D721Med (cell line): Measurements from ENCODE around the gene TREM1.

Experiments used
- DNase-seq: peaks from one replicate; pipeline ENCODE4 v3.0.0; 2011; ENCODE audit warnings: low spot score; ENCODE audit not compliant: insufficient read length
- FAIRE-seq: peaks from 2 replicates; lab custom pipeline; 2011; peaks lifted over from hg19 to GRCh38; lab: Jason Lieb, UNC
- CTCF ChIP-seq: IDR thresholded peaks from 2 replicates; pipeline ENCODE4 v1.5.1; 2012; ENCODE audit warnings: mild to moderate bottlenecking, control low read depth; ENCODE audit not compliant: insufficient read depth; ENCODE audit errors: missing control alignments

The TREM1 gene

GRCh38 chr6:41286544-41287346 lies at the start of gene TREM1:
Gene TREM1 (minus strand): TSS chr6:41286682. CDS start chr6:41286655, 27 bp downstream.
- no peak for DNase-seq

GRCh38 chr6:41335943-41336342 lies 49.5 kb upstream of the TREM1 start:
- DNase-seq (no peak), FAIRE-seq (no peak)
- TF ChIP-seq CTCF = no peak

More at GRCh38 chr6:41286544-41287346, at the start of gene TREM1:
- FAIRE-seq = no peak
- TF ChIP-seq CTCF = no peak

- DNase-seq (no peak), FAIRE-seq (no peak)
- no peak for TF ChIP-seq CTCF
Measured at GRCh38 chr6:41335296-41335695, 48.8 kb upstream of the TREM1 start, which contains the start of gene NCR2. Gene NCR2 (plus strand): TSS chr6:41335608. CDS start chr6:41335877, 269 bp downstream.

- FAIRE-seq (no peak), DNase-seq (no peak)
- no peak for TF ChIP-seq CTCF
Measured at GRCh38 chr6:41334482-41335040, 48.1 kb upstream of the TREM1 start.

GRCh38 chr6:41332842-41333736 lies 46.6 kb upstream of the TREM1 start:
- no peak for TF ChIP-seq CTCF
- FAIRE-seq = no peak
- no peak for DNase-seq

GRCh38 chr6:41332241-41332640 lies 45.8 kb upstream of the TREM1 start:
- no peak for DNase-seq
- no peak for FAIRE-seq
- no peak for TF ChIP-seq CTCF
